HCT116 (cell line): ENCODE results near the gene SCN3A. TPM values are rescaled to one million over a fixed set of nuclear protein-coding genes. Genes with fewer than 3 reads are reported as not detected.

Source experiments
- ATAC-seq: fragments of 200-7000 bp; cut with Tn5 transposase; 2 replicates; pipeline ENCODE4 v1.9.1; 2020; ENCODE audit warnings: mild to moderate bottlenecking, moderate library complexity
- BruUV-seq: library from RNA; stranded (reverse); fragments of 400-500 nt; replicated peaks from 2 replicates; lab custom pipeline; 2021; lab: Mats Ljungman, UMichigan
- CTCF ChIA-PET: fragments of 300-600 bp; sonication (Branson Sonifier 250); formaldehyde crosslinking; loops from one replicate; lab custom pipeline; 2021; ENCODE audit warnings: antibody characterized with exemption; lab: Charles Lee
- POLR2A ChIA-PET: fragments of 300-600, 350-600 bp; sonication (Branson Sonifier 250); formaldehyde crosslinking; loops from one replicate; lab custom pipeline; 2021; ENCODE audit warnings: antibody characterized with exemption; lab: Charles Lee
- RAD21 ChIA-PET, 2 experiments: fragments of 300-600 bp; sonication (Branson Sonifier 250); formaldehyde crosslinking; loops; one replicate each; lab custom pipeline; 2023; ENCODE audit warnings: low total read pairs in 2 of 2; ENCODE audit not compliant: uncharacterized antibody in 2 of 2, unreplicated experiment in 2 of 2, low non-redundant PET in 1 of 2; lab: Charles Lee
- DNase-seq: peaks from one replicate; pipeline ENCODE4 v3.0.0-alpha.2; 2010; ENCODE audit warnings: low read depth, low spot score
- H2AFZ ChIP-seq: fragments of 200-600 bp; shearing (Covaris generic), sonication (generic); 2 replicates; pipeline ENCODE4 v1.6.1; 2017; ENCODE audit warnings: low read depth, mixed run types, mixed read lengths, antibody characterized with exemption, low read length; ENCODE audit not compliant: poor library complexity, severe bottlenecking
- H3K27ac ChIP-seq: 2 replicates; pipeline ENCODE4 v1.5.1; 2012; ENCODE audit warnings: low read depth, low read length
- H3K27me3 ChIP-seq: fragments of 200-600 bp; sonication (generic); 2 replicates; pipeline ENCODE4 v1.6.1; 2016; ENCODE audit warnings: mixed run types, low read length, mixed read lengths; ENCODE audit not compliant: insufficient read depth
- H3K36me3 ChIP-seq, 2 experiments: fragments of 200-500 bp in 1 of 2; fragments of 200-600 bp in 1 of 2; sonication (Bioruptor generic) in 1 of 2; sonication (generic) in 1 of 2; 2 replicates each; pipeline versions ENCODE4 v1.5.1 to v1.6.1; 2014 to 2016; ENCODE audit warnings: low read length in 2 of 2, inconsistent platforms in 1 of 2, mixed read lengths in 1 of 2, mixed run types in 1 of 2; ENCODE audit not compliant: insufficient read depth in 2 of 2, control insufficient read depth in 1 of 2
- H3K4me1 ChIP-seq, 2 experiments: fragments of 200-600 bp in 1 of 2; sonication (generic) in 1 of 2; 2 replicates each; pipeline versions ENCODE4 v1.5.1 to v1.6.1; 2012 to 2017; ENCODE audit warnings: low read length in 2 of 2, inconsistent platforms in 1 of 2, mild to moderate bottlenecking in 1 of 2, mixed read lengths in 1 of 2, mixed run types in 1 of 2, moderate library complexity in 1 of 2; ENCODE audit not compliant: insufficient read depth in 2 of 2, control insufficient read depth in 1 of 2
- H3K4me2 ChIP-seq: fragments of 200-600 bp; sonication (generic); 2 replicates; pipeline ENCODE4 v1.6.1; 2017; ENCODE audit warnings: mixed run types, low read length, mixed read lengths
- H3K4me3 ChIP-seq, 2 experiments: fragments of 200-600 bp in 1 of 2; sonication (generic) in 1 of 2; replicated peaks in 1 of 2; 2 replicates each; pipeline ENCODE4 v1.5.1; 2011 to 2016; ENCODE audit warnings: low read length in 2 of 2, control low read depth in 1 of 2, low read depth in 1 of 2, mild to moderate bottlenecking in 1 of 2, mixed read lengths in 1 of 2, mixed run types in 1 of 2
- H3K79me2 ChIP-seq: fragments of 200-600 bp; sonication (generic); 2 replicates; pipeline ENCODE4 v1.6.1; 2017; ENCODE audit warnings: mild to moderate bottlenecking, mixed run types, low read length, moderate library complexity, mixed read lengths; ENCODE audit not compliant: insufficient read depth
- H3K9ac ChIP-seq: fragments of 200-600 bp; sonication (generic); 2 replicates; pipeline ENCODE4 v1.6.1; 2016; ENCODE audit warnings: low read length, mixed read lengths
- H3K9me2 ChIP-seq: fragments of 200-600 bp; sonication (generic), shearing (Covaris generic); 2 replicates; pipeline ENCODE4 v1.6.1; 2017; ENCODE audit warnings: mixed run types, mild to moderate bottlenecking, moderate library complexity; ENCODE audit not compliant: insufficient read depth
- H3K9me3 ChIP-seq, 2 experiments: fragments of 200-500 bp in 1 of 2; fragments of 200-600 bp in 1 of 2; sonication (Bioruptor generic) in 1 of 2; sonication (generic) in 1 of 2; 2 replicates each; pipeline ENCODE4 v1.6.1; 2014 to 2017; ENCODE audit warnings: low read length in 2 of 2, mixed read lengths in 2 of 2, inconsistent platforms in 1 of 2, low read depth in 1 of 2, mild to moderate bottlenecking in 1 of 2, mixed run types in 1 of 2, moderate library complexity in 1 of 2; ENCODE audit not compliant: control insufficient read depth in 1 of 2, insufficient read depth in 1 of 2
- H4K20me1 ChIP-seq: fragments of 200-600 bp; sonication (generic), shearing (Covaris generic); 2 replicates; pipeline ENCODE4 v1.6.1; 2017; ENCODE audit warnings: mixed run types, mild to moderate bottlenecking, moderate library complexity; ENCODE audit not compliant: insufficient read depth
- ATF3 ChIP-seq: IDR thresholded peaks from 2 replicates; pipeline ENCODE4 v1.6.1; 2012
- CBX3 ChIP-seq: IDR thresholded peaks from 2 replicates; pipeline ENCODE4 v1.6.1; 2012; ENCODE audit warnings: low read depth
- EGR1 ChIP-seq: IDR thresholded peaks from 2 replicates; pipeline ENCODE4 v1.6.1; 2012; ENCODE audit warnings: low read depth
- EZH2 ChIP-seq: fragments of 200-600 bp; sonication (generic); IDR thresholded peaks from 2 replicates; pipeline ENCODE4 v1.6.1; 2017; ENCODE audit warnings: antibody characterized with exemption, mixed run types
- EZH2phosphoT487 ChIP-seq: fragments of 200-600 bp; IDR thresholded peaks from 2 replicates; pipeline ENCODE4 v1.6.1; 2018; ENCODE audit warnings: antibody characterized with exemption, borderline replicate concordance
- FOSL1 ChIP-seq: IDR thresholded peaks from 2 replicates; pipeline ENCODE4 v1.6.1; 2012; ENCODE audit warnings: low read depth
- JUND ChIP-seq: IDR thresholded peaks from 2 replicates; pipeline ENCODE4 v1.6.1; 2012
- POLR2A ChIP-seq: IDR thresholded peaks from 2 replicates; pipeline ENCODE4 v1.7.0; 2011; ENCODE audit warnings: borderline replicate concordance; ENCODE audit not compliant: insufficient read depth, insufficient read length; ENCODE audit errors: extremely low read depth
- POLR2AphosphoS5 ChIP-seq: IDR thresholded peaks from 2 replicates; pipeline ENCODE4 v1.6.1; 2011; ENCODE audit warnings: mild to moderate bottlenecking, low read depth, low read length, moderate library complexity
- RAD21 ChIP-seq: IDR thresholded peaks from 2 replicates; pipeline ENCODE4 v1.6.1; 2012; ENCODE audit warnings: low read depth, mild to moderate bottlenecking
- REST ChIP-seq: IDR thresholded peaks from 2 replicates; pipeline ENCODE4 v1.6.1; 2012; ENCODE audit warnings: low read depth
- SIN3A ChIP-seq: IDR thresholded peaks from 2 replicates; pipeline ENCODE4 v1.6.1; 2012; ENCODE audit warnings: low read depth
- SP1 ChIP-seq: IDR thresholded peaks from 2 replicates; pipeline ENCODE4 v1.6.1; 2012; ENCODE audit warnings: low read depth
- TCF7L2 ChIP-seq: IDR thresholded peaks from 2 replicates; pipeline ENCODE4 v1.7.0; 2011; ENCODE audit warnings: borderline replicate concordance, inconsistent platforms; ENCODE audit not compliant: insufficient read depth, insufficient read length; ENCODE audit errors: extremely low read depth
- YY1 ChIP-seq: IDR thresholded peaks from 2 replicates; pipeline ENCODE4 v1.6.1; 2011; ENCODE audit warnings: low read length, low read depth, moderate library complexity, mild to moderate bottlenecking; ENCODE audit not compliant: insufficient replicate concordance; ENCODE audit errors: extremely low read depth
- ZFX ChIP-seq: fragments of 450-650 bp; IDR thresholded peaks from 2 replicates; pipeline ENCODE4 v1.6.1; 2017
- ZNF274 ChIP-seq: fragments of 200-500 bp; sonication (Bioruptor generic); IDR thresholded peaks from 2 replicates; pipeline ENCODE4 v1.6.1; 2014; ENCODE audit warnings: mild to moderate bottlenecking, low read depth, low read length, inconsistent platforms
- intact Hi-C: fragments of 100-400 bp; cut with micrococcal nuclease; formaldehyde crosslinking; loops from 2 replicates; pipeline ENCODE4 v1.10.0; 2022
- total RNA-seq: library from RNA; stranded (reverse); gene quantifications from one replicate; pipeline ENCODE4 v1.2.1, GENCODE V29; 2021; ENCODE audit not compliant: unreplicated experiment
- TF ChIP-seq, protein P1 (sequence below): IDR thresholded peaks from 2 replicates; pipeline ENCODE4 v1.6.1; 2011; ENCODE audit warnings: mild to moderate bottlenecking, low read length, moderate library complexity; ENCODE audit not compliant: insufficient replicate concordance; ENCODE audit errors: extremely low read depth
- TF ChIP-seq, protein P2 (sequence below), 3 experiments: fragments of 200-600 bp in 1 of 3; sonication (generic) in 1 of 3; IDR thresholded peaks in 2 of 3; conservative IDR thresholded peaks in 1 of 3; 2 replicates each; pipeline ENCODE4 v1.5.1; 2012 to 2017; ENCODE audit warnings: low read depth in 2 of 3, low read length in 2 of 3, antibody characterized with exemption in 1 of 3, borderline replicate concordance in 1 of 3, control low read depth in 1 of 3, mild to moderate bottlenecking in 1 of 3, mixed read lengths in 1 of 3, mixed run types in 1 of 3, moderate library complexity in 1 of 3; ENCODE audit not compliant: insufficient read depth in 1 of 3
- TF ChIP-seq, protein P3 (sequence below): IDR thresholded peaks from 2 replicates; pipeline ENCODE4 v1.6.1; 2012

SCN3A gene
- total RNA-seq, 1 experiment from 2014 or later = not detected

GRCh38 chr2:165208094-165208493 is 4.2 kb upstream of the SCN3A start:
- ChIA-PET CTCF (no interaction called here), RAD21 (no interaction called here), POLR2A (no interaction called here)
- intact Hi-C loops = no loop called here
- BruUV-seq = no TSS peak
- no peak for ATAC-seq
- no peaks in the 10 kb centered on the region; the same call in 1 of the 2 replicates for H4K20me1 ChIP-seq
- no peak for TF ChIP-seq REST
- no peak for TF ChIP-seq CBX3
- TF ChIP-seq, protein P1, sequence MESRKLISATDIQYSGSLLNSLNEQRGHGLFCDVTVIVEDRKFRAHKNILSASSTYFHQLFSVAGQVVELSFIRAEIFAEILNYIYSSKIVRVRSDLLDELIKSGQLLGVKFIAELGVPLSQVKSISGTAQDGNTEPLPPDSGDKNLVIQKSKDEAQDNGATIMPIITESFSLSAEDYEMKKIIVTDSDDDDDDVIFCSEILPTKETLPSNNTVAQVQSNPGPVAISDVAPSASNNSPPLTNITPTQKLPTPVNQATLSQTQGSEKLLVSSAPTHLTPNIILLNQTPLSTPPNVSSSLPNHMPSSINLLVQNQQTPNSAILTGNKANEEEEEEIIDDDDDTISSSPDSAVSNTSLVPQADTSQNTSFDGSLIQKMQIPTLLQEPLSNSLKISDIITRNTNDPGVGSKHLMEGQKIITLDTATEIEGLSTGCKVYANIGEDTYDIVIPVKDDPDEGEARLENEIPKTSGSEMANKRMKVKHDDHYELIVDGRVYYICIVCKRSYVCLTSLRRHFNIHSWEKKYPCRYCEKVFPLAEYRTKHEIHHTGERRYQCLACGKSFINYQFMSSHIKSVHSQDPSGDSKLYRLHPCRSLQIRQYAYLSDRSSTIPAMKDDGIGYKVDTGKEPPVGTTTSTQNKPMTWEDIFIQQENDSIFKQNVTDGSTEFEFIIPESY = no peak
- TF ChIP-seq SP1 = no peak
- TF ChIP-seq ZNF274 = no peak
- no peak for TF ChIP-seq ATF3
- no peak for TF ChIP-seq EZH2
- no peak for TF ChIP-seq POLR2A
- no peak for TF ChIP-seq JUND
- TF ChIP-seq RAD21 = no peak
- TF ChIP-seq, protein P2, sequence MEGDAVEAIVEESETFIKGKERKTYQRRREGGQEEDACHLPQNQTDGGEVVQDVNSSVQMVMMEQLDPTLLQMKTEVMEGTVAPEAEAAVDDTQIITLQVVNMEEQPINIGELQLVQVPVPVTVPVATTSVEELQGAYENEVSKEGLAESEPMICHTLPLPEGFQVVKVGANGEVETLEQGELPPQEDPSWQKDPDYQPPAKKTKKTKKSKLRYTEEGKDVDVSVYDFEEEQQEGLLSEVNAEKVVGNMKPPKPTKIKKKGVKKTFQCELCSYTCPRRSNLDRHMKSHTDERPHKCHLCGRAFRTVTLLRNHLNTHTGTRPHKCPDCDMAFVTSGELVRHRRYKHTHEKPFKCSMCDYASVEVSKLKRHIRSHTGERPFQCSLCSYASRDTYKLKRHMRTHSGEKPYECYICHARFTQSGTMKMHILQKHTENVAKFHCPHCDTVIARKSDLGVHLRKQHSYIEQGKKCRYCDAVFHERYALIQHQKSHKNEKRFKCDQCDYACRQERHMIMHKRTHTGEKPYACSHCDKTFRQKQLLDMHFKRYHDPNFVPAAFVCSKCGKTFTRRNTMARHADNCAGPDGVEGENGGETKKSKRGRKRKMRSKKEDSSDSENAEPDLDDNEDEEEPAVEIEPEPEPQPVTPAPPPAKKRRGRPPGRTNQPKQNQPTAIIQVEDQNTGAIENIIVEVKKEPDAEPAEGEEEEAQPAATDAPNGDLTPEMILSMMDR (IDR thresholded peaks at IDR 0.05 in 2 of 3, conservative IDR thresholded peaks at IDR 0.05 in 1 of 3; ENCODE audit: borderline replicate concordance in 1 of 3, insufficient read depth in 1 of 3, low read depth in 2 of 3, low read length in 2 of 3) = no peak
- no peak for TF ChIP-seq ZFX
- no peak for TF ChIP-seq POLR2AphosphoS5
- no peak for TF ChIP-seq EZH2phosphoT487
- TF ChIP-seq, protein P3, sequence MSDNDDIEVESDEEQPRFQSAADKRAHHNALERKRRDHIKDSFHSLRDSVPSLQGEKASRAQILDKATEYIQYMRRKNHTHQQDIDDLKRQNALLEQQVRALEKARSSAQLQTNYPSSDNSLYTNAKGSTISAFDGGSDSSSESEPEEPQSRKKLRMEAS = no peak
- no peak for TF ChIP-seq YY1
- no peak for TF ChIP-seq FOSL1
- no peak for TF ChIP-seq EGR1
- no peak for TF ChIP-seq SIN3A
- TF ChIP-seq TCF7L2 = no peak
- H3K9me2 ChIP-seq = no peaks in the 10 kb centered on the region
- no peaks in the 10 kb centered on the region for H3K9me3 ChIP-seq
- no peaks in the 10 kb centered on the region for H3K4me1 ChIP-seq
- H3K4me2 ChIP-seq = no peak overlapping the region
- no peak overlapping the region for H3K27ac ChIP-seq
- H3K9ac ChIP-seq = no peak overlapping the region
- no peak for DNase-seq
- no peak overlapping the region for H3K4me3 ChIP-seq
- H3K27me3 ChIP-seq = peaks cover 21% of the 10 kb centered on the region
- H3K36me3 ChIP-seq = no peaks in the 10 kb centered on the region
- H2AFZ ChIP-seq = no peak overlapping the region
- no peaks in the 10 kb centered on the region for H3K79me2 ChIP-seq
